AG09319 (cell line): ENCODE measurements around the gene KCNE1.
"Not testable (repeated sequence)": the region's sequence is repeated elsewhere in the genome, so short reads cannot be mapped to it uniquely, and the experiment has no call there.

ENCODE experiments used
- DNase-seq: peaks from one replicate; pipeline ENCODE4 v3.0.0-alpha.2; 2010; ENCODE audit warnings: low read depth; ENCODE audit errors: extremely low read depth
- CTCF ChIP-seq: IDR thresholded peaks from 2 replicates; pipeline ENCODE4 v1.5.1; 2011; ENCODE audit warnings: low read depth, mild to moderate bottlenecking, inconsistent platforms, low read length, moderate library complexity

KCNE1 gene

GRCh38 chr21:34511787-34512455, at the start of gene KCNE1:
TSS of gene KCNE1 (minus strand) at chr21:34512210. CDS start at chr21:34449634, 62,576 bp downstream.
- no peak for TF ChIP-seq CTCF
- no peak for DNase-seq

- TF ChIP-seq CTCF: no peak
- no peak for DNase-seq
Measured at GRCh38 chr21:34561806-34562205, 49.8 kb upstream of the KCNE1 start.

GRCh38 chr21:34560609-34561008, 48.6 kb upstream of the KCNE1 start:
- no peak for DNase-seq
- TF ChIP-seq CTCF: no peak

- TF ChIP-seq CTCF: no peak
- no peak for DNase-seq
Measured at GRCh38 chr21:34560021-34560420, 48.0 kb upstream of the KCNE1 start.

GRCh38 chr21:34559089-34559631, 47.1 kb upstream of the KCNE1 start:
- DNase-seq: no peak
- no peak for TF ChIP-seq CTCF

- no peak for TF ChIP-seq CTCF
- DNase-seq: no peak
Measured at GRCh38 chr21:34558166-34558565, 46.2 kb upstream of the KCNE1 start.

GRCh38 chr21:34557261-34557660, 45.3 kb upstream of the KCNE1 start:
- TF ChIP-seq CTCF: no peak
- DNase-seq: no peak

GRCh38 chr21:34554670-34555069, 42.7 kb upstream of the KCNE1 start:
- DNase-seq: not testable (repeated sequence)
